Amniotic epithelial cell (primary cell): ENCODE results near the gene SARNP.

Experiments
- DNase-seq: peaks from one replicate; pipeline ENCODE4 v3.0.0-alpha.2; 2010; ENCODE audit warnings: low read depth

Gene SARNP

DNA sequence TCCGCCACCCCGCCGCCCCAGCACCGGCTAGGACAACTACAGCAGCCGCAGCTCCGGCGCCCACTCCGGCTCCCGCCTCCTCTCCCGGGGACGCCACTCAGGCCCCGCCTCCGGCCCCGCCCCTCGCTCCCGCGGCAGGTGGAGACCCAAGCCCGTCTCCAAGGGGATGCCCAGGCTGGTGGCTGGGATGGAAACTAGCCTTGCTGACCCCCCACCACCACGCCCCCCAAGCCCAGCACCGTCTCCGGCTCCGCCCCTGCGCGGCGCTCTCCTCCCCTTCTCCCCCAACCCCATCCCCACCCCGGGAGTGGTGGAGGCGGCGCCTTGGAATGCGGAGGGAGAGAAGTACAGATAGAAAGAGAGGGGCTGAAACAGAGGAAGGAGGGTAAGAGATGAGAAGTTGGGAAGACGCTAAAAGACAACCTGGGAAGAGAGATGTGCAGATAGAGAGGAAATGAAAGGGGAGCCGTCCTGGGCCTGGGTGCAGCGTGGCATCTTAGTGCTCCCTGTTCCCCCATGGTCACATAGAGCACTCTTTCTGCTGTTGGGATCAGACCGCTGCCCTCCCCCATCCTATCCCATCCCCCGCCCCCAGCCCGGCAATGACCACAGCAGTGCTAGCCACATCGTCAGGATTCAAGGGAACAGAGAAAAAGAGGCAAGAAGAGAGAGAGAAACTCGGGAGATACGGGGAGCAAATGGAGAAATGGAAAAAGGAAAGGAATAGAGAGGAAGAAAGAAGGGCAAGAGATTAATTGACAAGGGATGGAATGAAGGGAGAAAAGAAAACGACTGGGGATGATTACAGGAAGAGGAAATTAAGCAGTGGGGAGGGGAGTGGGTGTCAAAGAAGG is 109.5 kb downstream of the SARNP start, which contains the start of gene ITGA7:
Gene ITGA7 (minus strand): TSS at position 64 of the 854 bp plus-strand sequence. CDS start 222 bp downstream, outside the sequence.
- DNase-seq, result no peak
